Measurements from ENCODE around the gene RIPOR3.

DNA sequence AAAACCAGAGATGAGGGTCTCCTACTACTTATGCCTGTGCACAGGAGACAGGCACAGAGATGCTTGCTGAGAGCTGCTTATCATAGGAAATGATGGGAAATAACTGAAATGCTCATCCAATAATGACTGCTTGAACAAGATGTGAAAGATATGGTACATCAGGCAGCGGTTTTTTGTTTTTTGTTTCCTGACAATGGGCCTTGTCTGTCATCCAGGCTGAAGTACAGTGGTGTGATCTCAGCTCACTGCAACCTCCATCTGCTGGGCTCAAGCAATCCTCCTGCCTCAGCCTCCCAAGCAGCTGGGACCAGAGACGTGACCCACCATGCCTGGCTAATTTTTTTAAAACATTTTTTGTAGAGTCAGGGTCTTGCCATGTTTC is 1.2 kb upstream of the RIPOR3 start:
- TF ChIP-seq, protein P1, sequence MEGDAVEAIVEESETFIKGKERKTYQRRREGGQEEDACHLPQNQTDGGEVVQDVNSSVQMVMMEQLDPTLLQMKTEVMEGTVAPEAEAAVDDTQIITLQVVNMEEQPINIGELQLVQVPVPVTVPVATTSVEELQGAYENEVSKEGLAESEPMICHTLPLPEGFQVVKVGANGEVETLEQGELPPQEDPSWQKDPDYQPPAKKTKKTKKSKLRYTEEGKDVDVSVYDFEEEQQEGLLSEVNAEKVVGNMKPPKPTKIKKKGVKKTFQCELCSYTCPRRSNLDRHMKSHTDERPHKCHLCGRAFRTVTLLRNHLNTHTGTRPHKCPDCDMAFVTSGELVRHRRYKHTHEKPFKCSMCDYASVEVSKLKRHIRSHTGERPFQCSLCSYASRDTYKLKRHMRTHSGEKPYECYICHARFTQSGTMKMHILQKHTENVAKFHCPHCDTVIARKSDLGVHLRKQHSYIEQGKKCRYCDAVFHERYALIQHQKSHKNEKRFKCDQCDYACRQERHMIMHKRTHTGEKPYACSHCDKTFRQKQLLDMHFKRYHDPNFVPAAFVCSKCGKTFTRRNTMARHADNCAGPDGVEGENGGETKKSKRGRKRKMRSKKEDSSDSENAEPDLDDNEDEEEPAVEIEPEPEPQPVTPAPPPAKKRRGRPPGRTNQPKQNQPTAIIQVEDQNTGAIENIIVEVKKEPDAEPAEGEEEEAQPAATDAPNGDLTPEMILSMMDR (IDR thresholded peaks at IDR 0.05; ENCODE audit: poor library complexity): no peak
- no peak for TF ChIP-seq EZH2phosphoT487 (IDR thresholded peaks at IDR 0.05; ENCODE audit: low read depth, severe bottlenecking, unreplicated experiment)

Data from hepatocyte (in vitro differentiated cells).